IMR-90 (cell line): ENCODE measurements around the gene RFC2.

Source experiments
- BHLHE40 ChIP-seq: fragments of 150-350 bp; IDR thresholded peaks from 2 replicates; pipeline ENCODE4 v1.6.1; 2016; ENCODE audit warnings: mild to moderate bottlenecking, low read depth, low read length
- CEBPB ChIP-seq: IDR thresholded peaks from 2 replicates; pipeline ENCODE4 v1.6.1; 2012; ENCODE audit warnings: low read depth, low read length, improper control_type of control experiment
- MAZ ChIP-seq: IDR thresholded peaks from 2 replicates; pipeline ENCODE4 v1.6.1; 2012; ENCODE audit warnings: low read depth, mild to moderate bottlenecking, low read length, improper control_type of control experiment, moderate library complexity, borderline replicate concordance
- POLR2A ChIP-seq: IDR thresholded peaks from 2 replicates; pipeline ENCODE4 v1.6.1; 2012; ENCODE audit warnings: mild to moderate bottlenecking, low read depth, low read length
- RAD21 ChIP-seq: IDR thresholded peaks from 2 replicates; pipeline ENCODE4 v1.6.1; 2012; ENCODE audit warnings: low read length, improper control_type of control experiment
- RCOR1 ChIP-seq: IDR thresholded peaks from 2 replicates; pipeline ENCODE4 v1.6.1; 2012; ENCODE audit warnings: mild to moderate bottlenecking, low read length, improper control_type of control experiment; ENCODE audit not compliant: insufficient replicate concordance
- RFX5 ChIP-seq: IDR thresholded peaks from 2 replicates; pipeline ENCODE4 v1.8.0; 2012; ENCODE audit warnings: low read depth, mild to moderate bottlenecking, low read length, moderate library complexity
- SMC3 ChIP-seq: fragments of 150-350 bp; IDR thresholded peaks from 2 replicates; pipeline ENCODE4 v1.6.1; 2016; ENCODE audit warnings: low read depth, mild to moderate bottlenecking, antibody characterized with exemption, low read length, moderate library complexity
- TF ChIP-seq, protein P1 (sequence below): fragments of 150-350 bp; IDR thresholded peaks from 2 replicates; pipeline ENCODE4 v1.6.1; 2016; ENCODE audit warnings: low read depth, mild to moderate bottlenecking, low read length, moderate library complexity, borderline replicate concordance
- TF ChIP-seq, protein P2 (sequence below): conservative IDR thresholded peaks from 2 replicates; pipeline ENCODE4 v1.5.1; 2012; ENCODE audit warnings: mild to moderate bottlenecking, low read depth, low read length, improper control_type of control experiment
- TF ChIP-seq, protein P3 (sequence below): fragments of 150-350 bp; IDR thresholded peaks from 2 replicates; pipeline ENCODE4 v1.6.1; 2017; ENCODE audit warnings: mild to moderate bottlenecking, antibody characterized with exemption, low read length, low read depth

DNA sequence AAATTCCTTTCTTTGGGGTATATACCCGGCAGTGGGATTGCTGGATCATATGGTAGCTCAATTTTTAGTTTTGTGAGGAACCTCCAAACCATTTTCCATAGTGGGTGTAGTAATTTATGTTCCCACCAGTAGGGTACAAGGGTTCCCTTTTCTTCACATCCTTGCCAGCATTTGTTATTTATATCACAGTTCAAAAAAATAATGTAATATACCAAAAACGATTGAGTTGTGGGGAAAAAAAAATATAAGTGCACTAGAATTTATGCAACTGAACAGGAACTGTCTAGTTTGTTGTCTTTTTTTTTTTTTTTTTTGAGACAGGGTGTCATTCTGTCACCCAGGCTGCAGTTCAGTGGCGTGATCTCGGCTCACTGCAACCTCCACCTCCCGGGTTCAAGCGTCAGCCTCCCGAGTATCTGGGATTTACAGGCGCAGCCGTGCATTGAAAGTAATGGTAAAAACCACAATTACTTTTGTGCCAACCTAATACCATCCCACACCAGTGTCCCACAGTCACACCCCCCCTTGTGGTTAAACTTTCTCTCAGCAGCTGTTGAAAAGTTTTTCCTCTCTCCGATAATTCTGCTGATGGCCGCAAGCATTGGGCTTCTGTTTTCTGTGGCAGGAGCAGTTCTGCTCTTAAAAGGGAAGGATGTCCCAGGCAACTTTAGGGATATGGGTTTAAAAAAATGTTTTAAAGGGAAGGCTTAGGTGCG, 51.2 kb downstream of the RFC2 start:
- TF ChIP-seq, protein P1, sequence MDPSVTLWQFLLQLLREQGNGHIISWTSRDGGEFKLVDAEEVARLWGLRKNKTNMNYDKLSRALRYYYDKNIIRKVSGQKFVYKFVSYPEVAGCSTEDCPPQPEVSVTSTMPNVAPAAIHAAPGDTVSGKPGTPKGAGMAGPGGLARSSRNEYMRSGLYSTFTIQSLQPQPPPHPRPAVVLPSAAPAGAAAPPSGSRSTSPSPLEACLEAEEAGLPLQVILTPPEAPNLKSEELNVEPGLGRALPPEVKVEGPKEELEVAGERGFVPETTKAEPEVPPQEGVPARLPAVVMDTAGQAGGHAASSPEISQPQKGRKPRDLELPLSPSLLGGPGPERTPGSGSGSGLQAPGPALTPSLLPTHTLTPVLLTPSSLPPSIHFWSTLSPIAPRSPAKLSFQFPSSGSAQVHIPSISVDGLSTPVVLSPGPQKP: no peak
- TF ChIP-seq, protein P2, sequence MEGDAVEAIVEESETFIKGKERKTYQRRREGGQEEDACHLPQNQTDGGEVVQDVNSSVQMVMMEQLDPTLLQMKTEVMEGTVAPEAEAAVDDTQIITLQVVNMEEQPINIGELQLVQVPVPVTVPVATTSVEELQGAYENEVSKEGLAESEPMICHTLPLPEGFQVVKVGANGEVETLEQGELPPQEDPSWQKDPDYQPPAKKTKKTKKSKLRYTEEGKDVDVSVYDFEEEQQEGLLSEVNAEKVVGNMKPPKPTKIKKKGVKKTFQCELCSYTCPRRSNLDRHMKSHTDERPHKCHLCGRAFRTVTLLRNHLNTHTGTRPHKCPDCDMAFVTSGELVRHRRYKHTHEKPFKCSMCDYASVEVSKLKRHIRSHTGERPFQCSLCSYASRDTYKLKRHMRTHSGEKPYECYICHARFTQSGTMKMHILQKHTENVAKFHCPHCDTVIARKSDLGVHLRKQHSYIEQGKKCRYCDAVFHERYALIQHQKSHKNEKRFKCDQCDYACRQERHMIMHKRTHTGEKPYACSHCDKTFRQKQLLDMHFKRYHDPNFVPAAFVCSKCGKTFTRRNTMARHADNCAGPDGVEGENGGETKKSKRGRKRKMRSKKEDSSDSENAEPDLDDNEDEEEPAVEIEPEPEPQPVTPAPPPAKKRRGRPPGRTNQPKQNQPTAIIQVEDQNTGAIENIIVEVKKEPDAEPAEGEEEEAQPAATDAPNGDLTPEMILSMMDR: peak; percentile 60
- TF ChIP-seq, protein P3, sequence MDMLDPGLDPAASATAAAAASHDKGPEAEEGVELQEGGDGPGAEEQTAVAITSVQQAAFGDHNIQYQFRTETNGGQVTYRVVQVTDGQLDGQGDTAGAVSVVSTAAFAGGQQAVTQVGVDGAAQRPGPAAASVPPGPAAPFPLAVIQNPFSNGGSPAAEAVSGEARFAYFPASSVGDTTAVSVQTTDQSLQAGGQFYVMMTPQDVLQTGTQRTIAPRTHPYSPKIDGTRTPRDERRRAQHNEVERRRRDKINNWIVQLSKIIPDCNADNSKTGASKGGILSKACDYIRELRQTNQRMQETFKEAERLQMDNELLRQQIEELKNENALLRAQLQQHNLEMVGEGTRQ: no peak
- TF ChIP-seq POLR2A (no peak), MAZ (no peak), SMC3 (peak; percentile 65), BHLHE40 (no peak), RCOR1 (no peak), CEBPB (no peak), RAD21 (peak; percentile 55), RFX5 (no peak)
